GM12873 (cell line): ENCODE data around the gene RB1.

ENCODE experiments used
- CTCF ChIP-seq: IDR thresholded peaks from 2 replicates; pipeline ENCODE4 v1.5.1; 2012; ENCODE audit warnings: low read depth, mild to moderate bottlenecking, moderate library complexity, low read length, control low read depth; ENCODE audit not compliant: insufficient read depth; ENCODE audit errors: missing control alignments

Gene RB1

GRCh38 chr13:48320891-48321510 lies 17.4 kb downstream of the RB1 start:
- TF ChIP-seq CTCF: no peak

DNA sequence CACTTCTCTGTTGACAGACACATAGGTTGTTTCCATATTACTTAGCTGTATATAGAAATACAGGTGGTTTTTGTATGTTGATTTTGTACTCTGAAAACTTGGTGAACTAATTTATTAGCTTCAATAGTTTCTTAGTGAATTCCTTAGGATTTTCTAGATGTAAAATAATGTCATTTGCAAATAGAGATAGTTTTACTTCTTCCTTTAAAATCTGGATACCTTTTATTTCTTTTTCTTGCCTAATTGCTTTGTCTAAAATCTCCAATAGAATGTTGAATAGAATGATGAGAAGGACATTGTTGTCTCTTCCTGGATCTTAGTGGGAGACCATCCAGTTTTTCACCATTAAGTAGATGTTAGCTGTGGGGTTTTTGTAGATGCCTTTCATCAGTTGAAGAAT lies 18.7 kb downstream of the RB1 start:
- TF ChIP-seq CTCF: no peak

- no peak for TF ChIP-seq CTCF
Observed at GRCh38 chr13:48333976-48334375, 30.4 kb downstream of the RB1 start.

- peak; percentile 44 for TF ChIP-seq CTCF
Observed at GRCh38 chr13:48334534-48335127, 31.1 kb downstream of the RB1 start.

DNA sequence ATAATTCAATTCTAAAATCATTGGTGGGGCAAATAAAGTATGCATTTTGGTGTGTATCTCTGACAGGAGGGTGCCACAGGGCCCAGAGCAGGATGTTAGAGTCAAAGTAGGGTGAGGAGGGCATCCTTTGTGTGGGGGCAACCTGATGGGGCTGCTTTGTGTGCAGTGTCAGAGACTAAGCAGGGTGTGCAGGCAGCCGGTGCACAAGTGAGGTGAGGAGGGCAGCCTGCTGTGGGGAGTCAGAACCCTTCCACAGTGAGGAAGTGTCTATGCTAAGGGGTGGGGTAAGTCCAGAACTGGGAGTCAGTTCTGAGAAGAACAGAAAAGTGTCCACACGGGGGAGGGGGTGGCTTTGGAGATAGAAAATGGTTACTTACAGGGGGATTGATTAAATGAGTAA lies 40.7 kb downstream of the RB1 start:
- TF ChIP-seq CTCF: no peak

DNA sequence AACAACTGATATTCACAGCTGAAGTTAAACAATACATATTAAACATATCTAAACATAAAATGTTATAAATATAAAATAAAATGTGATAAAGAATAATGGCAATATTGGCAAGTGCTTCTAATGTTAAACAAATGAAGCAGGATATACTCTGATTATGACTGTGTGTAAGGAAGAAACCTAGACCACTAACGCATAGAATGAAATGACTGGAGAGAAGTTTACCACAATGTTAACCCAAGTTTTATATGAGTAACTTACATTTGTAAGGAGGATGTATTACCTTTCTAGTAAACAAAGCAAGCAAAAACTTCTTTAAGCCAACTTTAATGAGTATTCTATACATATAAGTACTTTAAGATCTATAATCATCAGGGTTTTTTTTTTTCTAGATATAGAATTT lies 43.0 kb downstream of the RB1 start:
- TF ChIP-seq CTCF: no peak

- TF ChIP-seq CTCF: no peak
Observed at GRCh38 chr13:48349525-48349924, 46.0 kb downstream of the RB1 start.
